ENCODE measurements around the gene HAUS1.
"Not testable (repeated sequence)": the region's sequence is repeated elsewhere in the genome, so short reads cannot be mapped to it uniquely, and the experiment has no call there.

DNA sequence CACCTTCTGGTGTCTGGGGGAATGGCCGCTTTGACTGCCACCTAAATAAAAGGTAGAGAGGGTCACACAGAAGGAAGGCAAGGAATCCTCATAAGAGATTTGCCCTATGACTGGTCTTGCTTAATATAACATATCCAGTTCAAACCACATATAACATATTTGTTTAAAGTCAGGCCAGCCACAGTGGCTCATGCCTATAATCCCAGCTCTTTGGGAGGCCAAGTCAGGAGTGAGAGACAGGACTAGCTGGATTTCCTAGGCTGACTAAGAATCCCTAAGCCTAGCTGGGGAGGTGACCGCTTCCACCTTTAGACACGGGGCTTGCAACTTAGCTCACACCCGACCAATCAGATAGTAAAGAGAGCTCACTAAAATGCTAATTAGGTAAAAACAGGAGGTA is 60.3 kb downstream of the HAUS1 start:
- not testable (repeated sequence) for TF ChIP-seq POLR2A (IDR thresholded peaks at IDR 0.05)
- TF ChIP-seq, protein P1, sequence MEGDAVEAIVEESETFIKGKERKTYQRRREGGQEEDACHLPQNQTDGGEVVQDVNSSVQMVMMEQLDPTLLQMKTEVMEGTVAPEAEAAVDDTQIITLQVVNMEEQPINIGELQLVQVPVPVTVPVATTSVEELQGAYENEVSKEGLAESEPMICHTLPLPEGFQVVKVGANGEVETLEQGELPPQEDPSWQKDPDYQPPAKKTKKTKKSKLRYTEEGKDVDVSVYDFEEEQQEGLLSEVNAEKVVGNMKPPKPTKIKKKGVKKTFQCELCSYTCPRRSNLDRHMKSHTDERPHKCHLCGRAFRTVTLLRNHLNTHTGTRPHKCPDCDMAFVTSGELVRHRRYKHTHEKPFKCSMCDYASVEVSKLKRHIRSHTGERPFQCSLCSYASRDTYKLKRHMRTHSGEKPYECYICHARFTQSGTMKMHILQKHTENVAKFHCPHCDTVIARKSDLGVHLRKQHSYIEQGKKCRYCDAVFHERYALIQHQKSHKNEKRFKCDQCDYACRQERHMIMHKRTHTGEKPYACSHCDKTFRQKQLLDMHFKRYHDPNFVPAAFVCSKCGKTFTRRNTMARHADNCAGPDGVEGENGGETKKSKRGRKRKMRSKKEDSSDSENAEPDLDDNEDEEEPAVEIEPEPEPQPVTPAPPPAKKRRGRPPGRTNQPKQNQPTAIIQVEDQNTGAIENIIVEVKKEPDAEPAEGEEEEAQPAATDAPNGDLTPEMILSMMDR (IDR thresholded peaks at IDR 0.05): not testable (repeated sequence)

Measured in right lobe of liver (tissue), 4 donors.